NB4 (cell line): Measurements from ENCODE around the gene PEAK3.

ENCODE experiments used
- MAX ChIP-seq: IDR thresholded peaks from 2 replicates; pipeline ENCODE4 v1.6.1; 2011; ENCODE audit warnings: low read depth, low read length
- MYC ChIP-seq: IDR thresholded peaks from 2 replicates; pipeline ENCODE4 v1.6.1; 2011; ENCODE audit warnings: low read depth, low read length
- POLR2A ChIP-seq: IDR thresholded peaks from 2 replicates; pipeline ENCODE4 v1.6.1; 2011; ENCODE audit warnings: mild to moderate bottlenecking; ENCODE audit not compliant: insufficient read length; ENCODE audit errors: extremely low read depth
- TF ChIP-seq, protein P1 (sequence below): IDR thresholded peaks from one replicate; pipeline ENCODE4 v1.5.1; 2012; ENCODE audit warnings: low read depth, low read length

GRCh38 chr19:2320939-2321338 lies 39.0 kb upstream of the PEAK3 start:
- TF ChIP-seq, protein P1, sequence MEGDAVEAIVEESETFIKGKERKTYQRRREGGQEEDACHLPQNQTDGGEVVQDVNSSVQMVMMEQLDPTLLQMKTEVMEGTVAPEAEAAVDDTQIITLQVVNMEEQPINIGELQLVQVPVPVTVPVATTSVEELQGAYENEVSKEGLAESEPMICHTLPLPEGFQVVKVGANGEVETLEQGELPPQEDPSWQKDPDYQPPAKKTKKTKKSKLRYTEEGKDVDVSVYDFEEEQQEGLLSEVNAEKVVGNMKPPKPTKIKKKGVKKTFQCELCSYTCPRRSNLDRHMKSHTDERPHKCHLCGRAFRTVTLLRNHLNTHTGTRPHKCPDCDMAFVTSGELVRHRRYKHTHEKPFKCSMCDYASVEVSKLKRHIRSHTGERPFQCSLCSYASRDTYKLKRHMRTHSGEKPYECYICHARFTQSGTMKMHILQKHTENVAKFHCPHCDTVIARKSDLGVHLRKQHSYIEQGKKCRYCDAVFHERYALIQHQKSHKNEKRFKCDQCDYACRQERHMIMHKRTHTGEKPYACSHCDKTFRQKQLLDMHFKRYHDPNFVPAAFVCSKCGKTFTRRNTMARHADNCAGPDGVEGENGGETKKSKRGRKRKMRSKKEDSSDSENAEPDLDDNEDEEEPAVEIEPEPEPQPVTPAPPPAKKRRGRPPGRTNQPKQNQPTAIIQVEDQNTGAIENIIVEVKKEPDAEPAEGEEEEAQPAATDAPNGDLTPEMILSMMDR, result no peak
- no peak for TF ChIP-seq POLR2A
- no peak for TF ChIP-seq MAX
- no peak for TF ChIP-seq MYC
